ENCODE results near the gene SMAD6.

Gene SMAD6

GRCh38 chr15:66777596-66778313 lies 75.7 kb downstream of the SMAD6 start:
- H3K4me3 ChIP-seq (ENCODE audit: low read depth, low read length) = no peak overlapping the region
- H3K4me1 ChIP-seq (ENCODE audit: control insufficient read depth, insufficient read depth, low read length) = peaks cover 13% of the 10 kb centered on the region
- H3K9me3 ChIP-seq (ENCODE audit: control insufficient read depth, insufficient read depth, low read depth, low read length) = no peaks in the 10 kb centered on the region
- TF ChIP-seq OSR2 (tag by site-specific recombination; IDR thresholded peaks at IDR 0.05) = peak; percentile 84
- TF ChIP-seq ZSCAN18 (tag by site-specific recombination; IDR thresholded peaks at IDR 0.05) = no peak
- H3K27ac ChIP-seq (ENCODE audit: extremely low read depth, low read depth, low read length) = no peak overlapping the region
- peaks cover 0 to 61% of the 10 kb centered on the region in 2 experiments; a peak in 2 of 3 replicates for H3K36me3 ChIP-seq (ENCODE audit: control insufficient read depth in 2 of 2, insufficient read depth in 1 of 2, low read length in 2 of 2)
- CTCF ChIA-PET = interaction anchor here (0.6 to 5.7 kb wide), 9 partner anchors 11 to 163 kb away, joined by 3 to 38 read pairs (median 5); partner anchors contain the start of gene SMAD6
- POLR2A ChIA-PET = interaction anchor here (0.9 kb wide), 1 partner anchor 70 kb away, joined by 3 read pairs; no protein-coding TSS in a partner anchor

GRCh38 chr15:66778314-66778665 lies 76.3 kb downstream of the SMAD6 start:
- TF ChIP-seq ZNF433 (tag by site-specific recombination; IDR thresholded peaks at IDR 0.05; ENCODE audit: low read depth) (no peak), YY1 (tag by site-specific recombination; IDR thresholded peaks at IDR 0.05) (no peak), ZSCAN18 (tag by site-specific recombination; IDR thresholded peaks at IDR 0.05) (no peak), ZNF830 (tag by site-specific recombination; IDR thresholded peaks at IDR 0.05; ENCODE audit: low read depth) (no peak), ZNF391 (tag by site-specific recombination; IDR thresholded peaks at IDR 0.05; ENCODE audit: borderline replicate concordance, low read depth) (no peak; the same call in 1 of the 2 replicates), PRDM4 (tag by site-specific recombination; IDR thresholded peaks at IDR 0.05) (no peak), ZNF658 (tag by site-specific recombination; IDR thresholded peaks at IDR 0.05) (no peak), ZNF362 (tag by site-specific recombination; IDR thresholded peaks at IDR 0.05) (no peak), KLF1 (tag by site-specific recombination; IDR thresholded peaks at IDR 0.05) (no peak), ZNF26 (tag by site-specific recombination; IDR thresholded peaks at IDR 0.05) (no peak)
- ChIA-PET POLR2A (interaction anchor here (0.9 to 1.4 kb wide), 2 partner anchors 67 to 71 kb away, joined by 3 to 4 read pairs; no protein-coding TSS in a partner anchor), CTCF (interaction anchor here (0.6 to 5.7 kb wide), 11 partner anchors 11 to 173 kb away, joined by 3 to 38 read pairs (median 5); partner anchors contain the start of gene SMAD6)
- peaks cover 0 to 66% of the 10 kb centered on the region in 2 experiments for H3K36me3 ChIP-seq (ENCODE audit: control insufficient read depth in 2 of 2, insufficient read depth in 1 of 2, low read length in 2 of 2)
- peaks cover 12% of the 10 kb centered on the region for H3K4me1 ChIP-seq (ENCODE audit: control insufficient read depth, insufficient read depth, low read length)
- H3K9me3 ChIP-seq (ENCODE audit: control insufficient read depth, insufficient read depth, low read depth, low read length) = no peaks in the 10 kb centered on the region
- H3K27ac ChIP-seq (ENCODE audit: extremely low read depth, low read depth, low read length) = no peak overlapping the region
- H3K4me3 ChIP-seq (ENCODE audit: low read depth, low read length) = no peak overlapping the region
